Measurements from ENCODE around the gene PPP2R5C. TPM values are rescaled to one million over a fixed set of nuclear protein-coding genes. Genes with fewer than 3 reads are reported as not detected.

PPP2R5C gene
- total RNA-seq, 1 experiment from 2014 or later, result 120 TPM

GRCh38 chr14:101828046-101828445 is 66.5 kb downstream of the PPP2R5C start:
- H3K27ac Mint-ChIP-seq (ENCODE audit: unreplicated experiment), result no peak overlapping the region
- H3K36me3 Mint-ChIP-seq (ENCODE audit: insufficient read depth, unreplicated experiment), result peaks cover 5% of the 10 kb centered on the region
- peaks cover 12% of the 10 kb centered on the region for H3K4me1 Mint-ChIP-seq (ENCODE audit: low read depth, unreplicated experiment)
- no peak for TF ChIP-seq CTCF (IDR thresholded peaks at IDR 0.05; ENCODE audit: unreplicated experiment)
- intact Hi-C loops (cut with micrococcal nuclease; ENCODE audit: unreplicated experiment), result no loop called here
- H3K4me3 Mint-ChIP-seq (ENCODE audit: low read depth, unreplicated experiment), result no peak overlapping the region
- H3K27me3 Mint-ChIP-seq (ENCODE audit: unreplicated experiment), result no peaks in the 10 kb centered on the region
- no TSS peak for BruUV-seq (replicated peaks)
- peaks cover 5% of the 10 kb centered on the region for H3K9me3 Mint-ChIP-seq (ENCODE audit: low read depth, unreplicated experiment)
- CTCF ChIA-PET, result interaction anchor here (0.6 kb wide), 1 partner anchor 57 kb away, joined by 3 read pairs; no protein-coding TSS in a partner anchor
- no peak for DNase-seq

- DNase-seq, result no peak
- CTCF ChIA-PET, result no interaction called here
- Mint-ChIP-seq H3K4me1 (ENCODE audit: low read depth, unreplicated experiment) (peaks cover 1% of the 10 kb centered on the region), H3K4me3 (ENCODE audit: low read depth, unreplicated experiment) (no peak overlapping the region), H3K27me3 (ENCODE audit: unreplicated experiment) (no peaks in the 10 kb centered on the region), H3K27ac (ENCODE audit: unreplicated experiment) (no peak overlapping the region), H3K36me3 (ENCODE audit: insufficient read depth, unreplicated experiment) (no peaks in the 10 kb centered on the region), H3K9me3 (ENCODE audit: low read depth, unreplicated experiment) (no peaks in the 10 kb centered on the region)
- intact Hi-C loops (cut with micrococcal nuclease; ENCODE audit: unreplicated experiment), result no loop called here
- TF ChIP-seq CTCF (IDR thresholded peaks at IDR 0.05; ENCODE audit: unreplicated experiment), result no peak
- BruUV-seq (replicated peaks), result no TSS peak
Measured at GRCh38 chr14:101830271-101830670, 68.8 kb downstream of the PPP2R5C start.

GRCh38 chr14:101833045-101833444 is 71.5 kb downstream of the PPP2R5C start:
- no peaks in the 10 kb centered on the region for H3K36me3 Mint-ChIP-seq (ENCODE audit: insufficient read depth, unreplicated experiment)
- H3K4me1 Mint-ChIP-seq (ENCODE audit: low read depth, unreplicated experiment), result no peaks in the 10 kb centered on the region
- no TSS peak for BruUV-seq (replicated peaks)
- CTCF ChIA-PET, result interaction anchor here (0.6 kb wide), 1 partner anchor 41 kb away, joined by 4 read pairs; no protein-coding TSS in a partner anchor
- no peak overlapping the region for H3K4me3 Mint-ChIP-seq (ENCODE audit: low read depth, unreplicated experiment)
- H3K9me3 Mint-ChIP-seq (ENCODE audit: low read depth, unreplicated experiment), result no peaks in the 10 kb centered on the region
- no peak overlapping the region for H3K27ac Mint-ChIP-seq (ENCODE audit: unreplicated experiment)
- intact Hi-C loops (cut with micrococcal nuclease; ENCODE audit: unreplicated experiment), result no loop called here
- no peak for DNase-seq
- no peaks in the 10 kb centered on the region for H3K27me3 Mint-ChIP-seq (ENCODE audit: unreplicated experiment)
- no peak for TF ChIP-seq CTCF (IDR thresholded peaks at IDR 0.05; ENCODE audit: unreplicated experiment)

GRCh38 chr14:101834397-101834796 is 72.9 kb downstream of the PPP2R5C start:
- CTCF ChIA-PET, result no interaction called here
- no peak for TF ChIP-seq CTCF (IDR thresholded peaks at IDR 0.05; ENCODE audit: unreplicated experiment)
- H3K27ac Mint-ChIP-seq (ENCODE audit: unreplicated experiment), result no peak overlapping the region
- no peaks in the 10 kb centered on the region for H3K4me1 Mint-ChIP-seq (ENCODE audit: low read depth, unreplicated experiment)
- peaks cover 3% of the 10 kb centered on the region for H3K36me3 Mint-ChIP-seq (ENCODE audit: insufficient read depth, unreplicated experiment)
- H3K27me3 Mint-ChIP-seq (ENCODE audit: unreplicated experiment), result no peaks in the 10 kb centered on the region
- BruUV-seq (replicated peaks), result no TSS peak
- H3K9me3 Mint-ChIP-seq (ENCODE audit: low read depth, unreplicated experiment), result no peaks in the 10 kb centered on the region
- H3K4me3 Mint-ChIP-seq (ENCODE audit: low read depth, unreplicated experiment), result no peak overlapping the region
- no peak for DNase-seq
- intact Hi-C loops (cut with micrococcal nuclease; ENCODE audit: unreplicated experiment), result no loop called here
